Neural progenitor cell (in vitro differentiated cells): ENCODE measurements around the gene TBX20. TPM values are rescaled to one million over a fixed set of nuclear protein-coding genes. Genes with fewer than 3 reads are reported as not detected.

Source experiments
- DNase-seq: peaks from one replicate; pipeline ENCODE4 v3.0.0-alpha.2; 2016; ENCODE audit warnings: low spot score
- H2AFZ ChIP-seq: fragments of 200-600 bp; sonication (generic); replicated peaks from 2 replicates; pipeline ENCODE4 v1.6.1; 2016; ENCODE audit warnings: antibody characterized with exemption
- H3F3A ChIP-seq: fragments of 200-600 bp; sonication (generic); 2 replicates; pipeline ENCODE4 v1.6.1; 2016; ENCODE audit warnings: antibody characterized with exemption, low read depth
- H3K27ac ChIP-seq: fragments of 200-600 bp; sonication (generic); 2 replicates; pipeline ENCODE4 v1.5.1; 2016; ENCODE audit warnings: mild to moderate bottlenecking
- H3K27me3 ChIP-seq: fragments of 200-600 bp; sonication (generic); 2 replicates; pipeline ENCODE4 v1.6.1; 2016; ENCODE audit warnings: mild to moderate bottlenecking, moderate library complexity
- H3K36me3 ChIP-seq: fragments of 200-600 bp; sonication (generic); 2 replicates; pipeline ENCODE4 v1.5.1; 2016
- H3K4me1 ChIP-seq: fragments of 200-600 bp; sonication (generic); 2 replicates; pipeline ENCODE4 v1.6.1; 2016; ENCODE audit warnings: mixed run types
- H3K4me2 ChIP-seq: fragments of 200-600 bp; sonication (generic); 2 replicates; pipeline ENCODE4 v1.6.1; 2016
- H3K4me3 ChIP-seq: fragments of 200-600 bp; sonication (generic); 2 replicates; pipeline ENCODE4 v1.5.1; 2016
- H3K79me2 ChIP-seq: fragments of 200-600 bp; sonication (generic); 2 replicates; pipeline ENCODE4 v1.6.1; 2016; ENCODE audit warnings: low read depth
- H3K9ac ChIP-seq: fragments of 200-600 bp; sonication (generic); 2 replicates; pipeline ENCODE4 v1.6.1; 2016
- H3K9me3 ChIP-seq: fragments of 200-600 bp; sonication (generic); 2 replicates; pipeline ENCODE4 v1.5.1; 2016; ENCODE audit warnings: low read depth
- H4K20me1 ChIP-seq: fragments of 200-600 bp; sonication (generic); 2 replicates; pipeline ENCODE4 v1.6.1; 2016; ENCODE audit warnings: low read depth
- H3K27ac Mint-ChIP-seq: 3 replicates; pipeline ENCODE4 v1.8.0; 2021; ENCODE audit warnings: mixed read lengths
- H3K27me3 Mint-ChIP-seq: 2 replicates; pipeline ENCODE4 v1.8.0; 2022; ENCODE audit warnings: low read depth, mild to moderate bottlenecking, inconsistent platforms, moderate library complexity, mixed read lengths; ENCODE audit not compliant: insufficient read depth
- H3K36me3 Mint-ChIP-seq: 3 replicates; pipeline ENCODE4 v1.8.0; 2021; ENCODE audit warnings: mixed read lengths
- H3K4me1 Mint-ChIP-seq: 3 replicates; pipeline ENCODE4 v1.8.0; 2021; ENCODE audit warnings: mixed read lengths
- H3K4me3 Mint-ChIP-seq: 3 replicates; pipeline ENCODE4 v1.8.0; 2021; ENCODE audit warnings: mild to moderate bottlenecking, moderate library complexity, mixed read lengths
- H3K9me3 Mint-ChIP-seq: 3 replicates; pipeline ENCODE4 v1.8.0; 2020; ENCODE audit warnings: mixed read lengths
- EZH2 ChIP-seq: fragments of 200-600 bp; sonication (generic); IDR thresholded peaks from 2 replicates; pipeline ENCODE4 v1.6.1; 2017; ENCODE audit warnings: antibody characterized with exemption, mild to moderate bottlenecking, moderate library complexity
- EZH2phosphoT487 ChIP-seq: fragments of 200-600 bp; sonication (generic); IDR thresholded peaks from 2 replicates; pipeline ENCODE4 v1.6.1; 2017; ENCODE audit warnings: antibody characterized with exemption
- total RNA-seq: library from RNA; depleted of rRNA; stranded (reverse); fragments of >200 nt; gene quantifications from 2 replicates; pipeline ENCODE4 v1.2.3, GENCODE V29; 2015; ENCODE audit warnings: low replicate concordance
- TF ChIP-seq, protein P1 (sequence below): fragments of 200-600 bp; sonication (generic); IDR thresholded peaks from 2 replicates; pipeline ENCODE4 v1.5.1; 2017; ENCODE audit warnings: antibody characterized with exemption, mild to moderate bottlenecking

TBX20 gene
- total RNA-seq, 1 donor from 2014 or later: not detected

GRCh38 chr7:35254496-35255442 is 869 bp upstream of the TBX20 start:
- DNase-seq: peak; percentile 67
- Histone ChIP-seq H3K4me2 (peak overlapping the region; percentile 82), H3K9ac (no peak overlapping the region), H3K79me2 (no peaks in the 10 kb centered on the region), H4K20me1 (peaks cover 96% of the 10 kb centered on the region), H3K27ac (no peak overlapping the region), H3F3A (peaks cover 7% of the 10 kb centered on the region), H3K4me3 (peak overlapping the region; percentile 46), H3K36me3 (no peaks in the 10 kb centered on the region), H3K27me3 (peaks cover 100% of the 10 kb centered on the region), H3K9me3 (no peaks in the 10 kb centered on the region), H3K4me1 (peaks cover 4% of the 10 kb centered on the region), H2AFZ (peak overlapping the region; percentile 63)
- H3K36me3 Mint-ChIP-seq: no peaks in the 10 kb centered on the region
- H3K27me3 Mint-ChIP-seq: peaks cover 88% of the 10 kb centered on the region
- H3K4me3 Mint-ChIP-seq: peak overlapping the region; percentile 73
- no peak overlapping the region for H3K27ac Mint-ChIP-seq
- peaks cover 16% of the 10 kb centered on the region for H3K4me1 Mint-ChIP-seq
- H3K9me3 Mint-ChIP-seq: peaks cover 12% of the 10 kb centered on the region
- TF ChIP-seq EZH2 (peak; percentile 65), EZH2phosphoT487 (peak; percentile 81)
- TF ChIP-seq, protein P1, sequence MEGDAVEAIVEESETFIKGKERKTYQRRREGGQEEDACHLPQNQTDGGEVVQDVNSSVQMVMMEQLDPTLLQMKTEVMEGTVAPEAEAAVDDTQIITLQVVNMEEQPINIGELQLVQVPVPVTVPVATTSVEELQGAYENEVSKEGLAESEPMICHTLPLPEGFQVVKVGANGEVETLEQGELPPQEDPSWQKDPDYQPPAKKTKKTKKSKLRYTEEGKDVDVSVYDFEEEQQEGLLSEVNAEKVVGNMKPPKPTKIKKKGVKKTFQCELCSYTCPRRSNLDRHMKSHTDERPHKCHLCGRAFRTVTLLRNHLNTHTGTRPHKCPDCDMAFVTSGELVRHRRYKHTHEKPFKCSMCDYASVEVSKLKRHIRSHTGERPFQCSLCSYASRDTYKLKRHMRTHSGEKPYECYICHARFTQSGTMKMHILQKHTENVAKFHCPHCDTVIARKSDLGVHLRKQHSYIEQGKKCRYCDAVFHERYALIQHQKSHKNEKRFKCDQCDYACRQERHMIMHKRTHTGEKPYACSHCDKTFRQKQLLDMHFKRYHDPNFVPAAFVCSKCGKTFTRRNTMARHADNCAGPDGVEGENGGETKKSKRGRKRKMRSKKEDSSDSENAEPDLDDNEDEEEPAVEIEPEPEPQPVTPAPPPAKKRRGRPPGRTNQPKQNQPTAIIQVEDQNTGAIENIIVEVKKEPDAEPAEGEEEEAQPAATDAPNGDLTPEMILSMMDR: no peak

GRCh38 chr7:35253460-35253709 is 515 bp downstream of the TBX20 start:
- H3K27me3 ChIP-seq: peaks cover 100% of the 10 kb centered on the region
- H4K20me1 ChIP-seq: peaks cover 95% of the 10 kb centered on the region
- no peaks in the 10 kb centered on the region for H3K36me3 Mint-ChIP-seq
- peak; percentile 72 for DNase-seq
- H3K4me1 Mint-ChIP-seq: peaks cover 13% of the 10 kb centered on the region
- no peak overlapping the region for H3K27ac ChIP-seq
- H3K79me2 ChIP-seq: no peaks in the 10 kb centered on the region
- peak overlapping the region; percentile 82 for H3K4me3 Mint-ChIP-seq
- H2AFZ ChIP-seq: peak overlapping the region; percentile 85
- H3K27me3 Mint-ChIP-seq: peaks cover 88% of the 10 kb centered on the region
- H3K4me3 ChIP-seq: peak overlapping the region; percentile 46
- peaks cover 6% of the 10 kb centered on the region for H3K9me3 Mint-ChIP-seq
- peak overlapping the region; percentile 82 for H3K4me2 ChIP-seq
- no peaks in the 10 kb centered on the region for H3K9me3 ChIP-seq
- H3K36me3 ChIP-seq: no peaks in the 10 kb centered on the region
- H3K27ac Mint-ChIP-seq: no peak overlapping the region
- no peak overlapping the region for H3K9ac ChIP-seq
- H3F3A ChIP-seq: peaks cover 7% of the 10 kb centered on the region
- peak; percentile 86 for TF ChIP-seq EZH2phosphoT487
- peak; percentile 90 for TF ChIP-seq EZH2
- TF ChIP-seq, protein P1: no peak
- H3K4me1 ChIP-seq: peaks cover 4% of the 10 kb centered on the region

GRCh38 chr7:35252612-35253459 is 1.1 kb downstream of the TBX20 start:
- TF ChIP-seq, protein P1: no peak
- TF ChIP-seq EZH2phosphoT487 (peak; percentile 90), EZH2 (no peak)

More at GRCh38 chr7:35252612-35253459, 1.1 kb downstream of the TBX20 start:
- Histone ChIP-seq H3K4me1 (peaks cover 4% of the 10 kb centered on the region), H3K36me3 (no peaks in the 10 kb centered on the region), H3K4me3 (peak overlapping the region; percentile 46), H3K27ac (no peak overlapping the region), H3K27me3 (peaks cover 100% of the 10 kb centered on the region), H4K20me1 (peaks cover 95% of the 10 kb centered on the region), H3K9me3 (no peaks in the 10 kb centered on the region), H3F3A (peaks cover 7% of the 10 kb centered on the region), H3K9ac (no peak overlapping the region), H2AFZ (peak overlapping the region; percentile 85), H3K79me2 (no peaks in the 10 kb centered on the region), H3K4me2 (peak overlapping the region; percentile 82)
- DNase-seq: no peak
- Mint-ChIP-seq H3K36me3 (no peaks in the 10 kb centered on the region), H3K4me1 (peaks cover 12% of the 10 kb centered on the region), H3K27me3 (peaks cover 88% of the 10 kb centered on the region), H3K9me3 (peaks cover 5% of the 10 kb centered on the region), H3K4me3 (peak overlapping the region; percentile 82), H3K27ac (no peak overlapping the region)
